HG02973 (cell line): ENCODE measurements around the gene PLCD1.
"Not testable (repeated sequence)": the region's sequence is repeated elsewhere in the genome, so short reads cannot be mapped to it uniquely, and the experiment has no call there.

Experiments
- ATAC-seq: cut with Tn5 transposase; IDR thresholded peaks from one replicate; pipeline ENCODE4 v1.9.1; 2021; ENCODE audit warnings: moderate library complexity; ENCODE audit not compliant: unreplicated experiment

The PLCD1 gene

GRCh38 chr3:37988376-37988775 is 41.1 kb downstream of the PLCD1 start:
- ATAC-seq: not testable (repeated sequence)

GRCh38 chr3:37987751-37988179 is 41.7 kb downstream of the PLCD1 start:
- ATAC-seq: no peak

GRCh38 chr3:37987315-37987697 is 42.1 kb downstream of the PLCD1 start:
- no peak for ATAC-seq

- ATAC-seq: no peak
These were observed 42.7 kb downstream of the PLCD1 start for GRCh38 chr3:37986479-37987314.

GRCh38 chr3:37985637-37986320 is 43.7 kb downstream of the PLCD1 start:
- ATAC-seq: no peak

- no peak for ATAC-seq
These were observed 44.8 kb downstream of the PLCD1 start for GRCh38 chr3:37984596-37984995.

- ATAC-seq: no peak
These were observed 45.4 kb downstream of the PLCD1 start for GRCh38 chr3:37984051-37984450.

- no peak for ATAC-seq
These were observed 47.1 kb downstream of the PLCD1 start for GRCh38 chr3:37982331-37982730.

GRCh38 chr3:37981348-37981664 is 48.1 kb downstream of the PLCD1 start:
- ATAC-seq: no peak

GRCh38 chr3:37980462-37981347 is 48.7 kb downstream of the PLCD1 start:
- no peak for ATAC-seq

- ATAC-seq: no peak
These were observed 49.6 kb downstream of the PLCD1 start for GRCh38 chr3:37979541-37980461.

- ATAC-seq: peak; percentile 92
These were observed 55.0 kb downstream of the PLCD1 start for GRCh38 chr3:37974121-37975083.

GRCh38 chr3:37973246-37974054 is 56.0 kb downstream of the PLCD1 start:
- ATAC-seq: no peak

- not testable (repeated sequence) for ATAC-seq
These were observed 57.4 kb downstream of the PLCD1 start for GRCh38 chr3:37972056-37972455.

- no peak for ATAC-seq
These were observed 58.0 kb downstream of the PLCD1 start for GRCh38 chr3:37971467-37971866.

- ATAC-seq: no peak
These were observed 58.6 kb downstream of the PLCD1 start for GRCh38 chr3:37970802-37971201.

- no peak for ATAC-seq
These were observed 59.8 kb downstream of the PLCD1 start for GRCh38 chr3:37969596-37970100.
